Measurements from ENCODE around the gene NPC1L1. TPM values are rescaled to one million over a fixed set of nuclear protein-coding genes. Genes with fewer than 3 reads are reported as not detected.

Gene NPC1L1
- total and polyA plus RNA-seq, 2 of the 13 experiments (the other 11 are each of a cell fraction or from before 2014, with no cell fraction given), result 4.8 to 14.5 TPM

- TF ChIP-seq ZNF318 (CRISPR knock-in tag; IDR thresholded peaks at IDR 0.05), result peak; percentile 63; the same call in 1 of the 2 replicates
- TF ChIP-seq ZNF614 (CRISPR knock-in tag; IDR thresholded peaks at IDR 0.05; ENCODE audit: borderline replicate concordance), result peak; percentile 63
- TF ChIP-seq MTA3 (CRISPR knock-in tag; IDR thresholded peaks at IDR 0.05), result no peak
- no peak; the same call in 1 of the 2 replicates for TF ChIP-seq ZNF136 (CRISPR knock-in tag; IDR thresholded peaks at IDR 0.05; ENCODE audit: low read depth)
- peak; percentile 55 for TF ChIP-seq ZNF556 (CRISPR knock-in tag; IDR thresholded peaks at IDR 0.05; ENCODE audit: borderline replicate concordance)
- peak; percentile 82 for TF ChIP-seq CREM (IDR thresholded peaks at IDR 0.05)
- TF ChIP-seq CREM (CRISPR knock-in tag; IDR thresholded peaks at IDR 0.05), result no peak; the same call in 1 of the 2 replicates
- TF ChIP-seq ZNF737 (CRISPR knock-in tag; IDR thresholded peaks at IDR 0.05; ENCODE audit: borderline replicate concordance), result peak; percentile 2; the same call in 1 of the 2 replicates
- peak; percentile 92 for TF ChIP-seq ZMAT3 (CRISPR knock-in tag; conservative IDR thresholded peaks at IDR 0.05)
- TF ChIP-seq RBM22 (optimal IDR thresholded peaks at IDR 0.05; ENCODE audit: low read length), result peak; percentile 43
- TF ChIP-seq ZBTB44 (CRISPR knock-in tag; IDR thresholded peaks at IDR 0.05), result no peak
- 0 out of 2 replicates have a peak, but pooled peaks have one; percentile 14 for TF ChIP-seq E2F5 (CRISPR knock-in tag; conservative IDR thresholded peaks at IDR 0.05)
- peak; percentile 60 for TF ChIP-seq ZNF331 (CRISPR knock-in tag; IDR thresholded peaks at IDR 0.05)
- 0 out of 4 replicates have a peak, but pooled peaks of 1 of the 2 experiments have one; percentile 0 for TF ChIP-seq MAFK (conservative IDR thresholded peaks at IDR 0.05 in 1 of 2, IDR thresholded peaks at IDR 0.05 in 1 of 2; ENCODE audit: low read length in 2 of 2)
- TF ChIP-seq ATM (IDR thresholded peaks at IDR 0.05; ENCODE audit: borderline replicate concordance), result no peak
- TF ChIP-seq NCOR1 (IDR thresholded peaks at IDR 0.05; ENCODE audit: borderline replicate concordance, low read length), result 0 out of 2 replicates have a peak, but pooled peaks have one; percentile 29
These were observed 32.5 kb upstream of the NPC1L1 start, which contains the start of gene DDX56 (continued) for GRCh38 chr7:44573464-44574286.

Data from HepG2 (cell line).